HT1080 (cell line): Measurements from ENCODE around the gene LDLRAD3. TPM values are rescaled to one million over a fixed set of nuclear protein-coding genes. Genes with fewer than 3 reads are reported as not detected.

Experiments
- DNase-seq: peaks from one replicate; pipeline ENCODE4 v3.0.0-alpha.2; 2015; ENCODE audit warnings: low read depth
- total RNA-seq: library from RNA; depleted of rRNA; stranded (reverse); fragments of >200 nt; shearing (Covaris generic); gene quantifications from 2 replicates; pipeline ENCODE4 v1.2.3, GENCODE V29; 2014

The LDLRAD3 gene
- total RNA-seq, 1 experiment from 2014 or later: 14.5 TPM

DNA sequence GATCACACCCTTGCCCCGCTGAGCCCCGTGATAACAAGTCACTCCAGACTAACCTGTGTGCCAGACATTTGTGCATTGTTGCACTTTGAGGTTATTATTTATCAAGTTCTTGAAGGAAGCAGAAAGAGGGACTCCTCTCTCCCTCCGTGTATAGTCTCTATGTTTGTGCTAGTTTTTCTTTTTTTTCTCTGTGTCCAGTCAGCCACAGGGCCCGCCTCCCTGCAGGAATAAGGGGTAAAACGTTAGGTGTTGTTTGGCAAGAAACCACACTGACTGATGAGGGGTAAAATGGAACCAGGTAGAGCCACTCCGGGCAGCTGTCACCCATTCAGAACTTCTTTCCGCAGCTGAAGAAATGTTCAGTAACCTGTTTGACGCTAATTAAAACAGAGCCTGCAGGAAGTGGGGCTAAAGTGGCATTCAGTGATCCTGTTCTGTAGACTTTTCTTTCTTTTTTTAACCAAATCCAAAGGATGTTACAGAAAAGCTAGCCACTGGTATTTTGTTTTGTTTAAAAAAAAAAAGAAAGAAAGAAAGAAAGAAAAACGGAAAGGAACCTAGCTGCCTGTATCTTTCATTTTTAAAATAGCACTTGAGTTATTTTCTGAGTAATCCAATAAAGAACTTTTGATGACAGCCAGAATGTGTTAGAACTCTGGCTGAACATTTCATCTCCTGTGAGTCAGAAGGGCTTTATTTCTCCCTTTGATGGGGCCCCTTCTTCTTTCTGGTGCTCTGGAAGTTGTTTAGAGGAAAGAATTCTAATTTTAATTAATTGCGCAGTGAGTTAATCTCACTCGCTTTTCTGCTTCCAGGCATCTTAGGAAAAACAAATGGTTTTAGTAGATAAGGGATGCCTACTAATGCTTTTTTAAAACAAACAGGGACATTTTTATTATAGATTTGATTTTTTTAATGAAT is 287.2 kb downstream of the LDLRAD3 start:
- no peak for DNase-seq

DNA sequence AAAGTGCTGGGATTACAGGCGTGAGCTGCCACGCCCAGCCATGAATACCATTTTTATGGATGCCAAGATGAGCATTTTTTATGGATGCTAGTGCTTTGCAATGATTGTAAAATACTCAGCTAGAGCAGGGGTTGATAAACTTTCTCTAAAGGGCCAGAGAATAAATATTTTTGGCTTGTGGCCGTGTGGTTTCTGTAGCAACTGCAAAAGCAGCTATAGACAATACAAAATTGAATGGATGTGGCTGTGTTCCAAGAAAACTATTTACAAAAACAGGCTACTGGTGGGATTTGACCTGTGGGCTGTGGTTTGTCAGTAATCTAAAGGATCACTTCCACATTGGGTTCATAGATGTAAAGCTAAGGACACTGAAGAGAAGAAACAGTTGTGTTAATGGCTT is 289.3 kb downstream of the LDLRAD3 start:
- DNase-seq: no peak

DNA sequence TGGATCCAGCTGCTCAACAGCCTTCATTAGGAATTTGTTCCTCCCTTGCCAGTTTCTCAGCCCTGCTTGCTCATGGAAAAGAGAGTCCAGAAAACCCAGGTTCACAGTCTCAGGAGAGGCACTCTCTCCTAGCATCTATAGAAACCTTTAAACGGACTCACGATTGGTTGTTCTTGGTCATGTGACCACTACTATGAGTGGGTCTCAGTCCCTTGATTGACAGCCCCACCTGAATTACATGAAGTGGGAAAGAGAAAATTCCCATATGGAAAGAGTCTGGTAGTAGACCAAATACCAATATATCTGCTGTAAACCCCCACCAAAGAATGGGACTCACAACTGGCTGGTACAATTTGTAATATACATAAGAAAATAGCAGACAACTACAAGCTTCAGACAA is 291.0 kb downstream of the LDLRAD3 start:
- no peak for DNase-seq

DNA sequence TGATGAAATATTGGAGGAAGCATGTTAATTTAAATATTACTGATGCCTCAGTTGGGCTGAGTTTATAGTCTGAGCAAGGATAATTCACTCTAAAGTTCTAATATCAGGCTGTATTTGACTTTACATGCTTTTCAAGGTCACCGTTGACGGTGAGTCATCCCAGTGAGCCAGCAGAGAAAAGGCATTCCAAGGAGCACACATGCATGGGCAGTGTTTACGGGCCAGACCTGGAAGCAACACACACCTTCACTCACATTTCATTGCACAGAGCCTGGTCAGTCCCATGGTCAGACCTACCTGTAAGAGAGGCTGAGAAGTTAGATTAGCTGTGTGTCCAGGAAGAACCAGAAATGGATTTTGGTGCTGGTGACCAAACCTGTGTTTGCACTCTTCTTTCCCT is 291.9 kb downstream of the LDLRAD3 start:
- peak; percentile 41 for DNase-seq

DNA sequence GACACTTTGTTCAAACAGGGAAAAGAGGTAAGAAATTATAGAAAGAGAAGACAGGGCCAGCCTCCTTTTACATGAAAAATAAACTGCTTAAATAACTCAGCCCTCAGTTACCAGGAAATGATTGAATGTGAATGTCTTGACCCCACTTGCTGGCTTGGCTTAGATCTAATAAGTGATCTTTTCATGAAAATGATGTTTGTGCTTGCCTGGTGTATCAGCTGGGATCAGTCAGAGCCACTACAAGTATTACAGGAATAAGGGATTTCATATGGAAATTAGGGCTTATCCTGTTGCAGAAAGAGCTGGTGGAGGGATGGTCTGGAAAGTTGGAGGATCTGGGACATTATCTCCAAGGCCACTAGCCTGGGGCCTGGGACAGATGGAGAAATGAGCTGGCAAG is 293.5 kb downstream of the LDLRAD3 start:
- no peak for DNase-seq

DNA sequence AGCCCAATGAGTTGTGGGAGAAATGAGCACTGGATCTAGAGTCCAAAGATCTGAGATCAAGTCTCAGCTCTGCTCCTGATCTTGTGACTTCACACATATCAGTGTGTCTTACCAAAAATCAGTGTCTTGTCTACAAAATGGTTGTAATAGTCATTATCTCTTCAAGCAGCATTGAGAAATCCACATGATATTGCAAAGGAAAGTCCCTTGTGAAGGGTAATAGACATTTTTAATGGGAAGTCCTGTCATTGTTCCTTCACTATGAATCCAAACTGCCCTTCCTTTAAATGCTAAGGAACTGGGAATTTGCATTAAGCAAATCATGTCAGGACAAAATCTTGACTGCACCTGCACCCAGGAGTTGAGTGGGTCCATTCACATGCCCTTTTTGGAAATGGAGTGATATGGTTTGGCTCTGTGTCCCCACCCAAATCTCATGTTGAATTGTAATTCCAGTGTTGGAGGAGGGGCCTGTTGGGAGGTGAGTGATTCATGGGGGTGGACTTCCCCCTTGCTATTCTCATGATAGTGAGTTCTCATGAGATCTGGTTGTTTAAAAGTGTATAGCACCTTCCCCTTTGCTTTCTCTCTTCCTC is 294.3 kb downstream of the LDLRAD3 start:
- no peak for DNase-seq

DNA sequence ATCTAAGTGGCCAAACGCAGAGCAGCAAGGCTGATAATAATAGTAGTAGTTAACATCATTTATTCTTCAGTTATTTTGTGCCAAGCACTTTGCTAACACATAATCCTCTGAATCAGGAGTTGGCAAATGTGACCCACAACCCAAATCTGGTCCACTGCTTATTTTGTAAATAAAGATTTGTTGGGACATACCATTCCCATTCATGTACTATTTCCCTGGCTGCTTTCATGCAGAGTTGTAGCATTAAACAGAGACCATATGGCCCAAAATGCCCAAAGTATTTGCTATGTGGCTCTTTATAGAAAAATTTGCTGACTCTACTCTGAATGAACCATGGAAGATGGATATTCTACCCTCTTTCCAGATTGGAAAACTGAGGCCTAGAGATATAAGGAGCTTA is 295.0 kb downstream of the LDLRAD3 start:
- DNase-seq: no peak

DNA sequence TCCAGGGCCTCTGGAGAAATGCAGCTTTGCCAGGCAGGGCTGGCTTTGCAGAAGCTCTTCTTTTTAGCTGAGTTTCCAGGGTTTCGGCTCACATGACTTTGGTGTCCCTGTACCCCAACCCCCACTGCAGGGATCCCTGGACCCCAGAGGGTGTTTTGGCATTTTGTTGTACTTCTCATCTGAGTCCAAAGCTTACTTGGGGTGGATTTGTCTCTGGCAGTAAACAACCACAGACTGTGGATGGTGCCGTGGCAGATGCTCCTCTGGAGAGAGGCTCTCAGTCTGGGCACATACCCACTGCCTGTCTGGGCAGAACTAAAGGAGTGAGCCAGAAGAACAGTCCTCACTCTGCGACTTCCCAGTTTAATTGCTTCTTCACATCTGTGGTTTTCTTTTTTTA is 295.8 kb downstream of the LDLRAD3 start:
- no peak for DNase-seq

DNA sequence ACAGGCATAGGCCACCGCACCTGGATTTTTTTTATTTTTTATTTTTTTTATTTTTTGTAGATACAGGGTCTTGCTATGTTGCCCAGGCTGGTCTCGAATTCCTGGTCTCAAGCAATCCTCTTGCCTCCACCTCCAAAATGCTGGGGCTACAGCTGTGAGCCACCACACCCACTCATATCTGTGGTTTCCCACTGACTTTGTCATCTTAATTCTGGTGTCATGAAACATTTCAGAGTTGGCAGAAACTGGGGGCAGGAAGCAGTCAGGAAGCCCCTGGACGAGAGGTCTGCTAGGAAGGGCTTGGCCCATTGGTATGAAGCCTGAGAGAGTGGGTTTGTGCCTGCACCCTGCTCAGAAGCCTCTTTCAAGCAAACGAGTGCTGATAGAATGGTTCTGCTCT is 296.3 kb downstream of the LDLRAD3 start:
- no peak for DNase-seq

DNA sequence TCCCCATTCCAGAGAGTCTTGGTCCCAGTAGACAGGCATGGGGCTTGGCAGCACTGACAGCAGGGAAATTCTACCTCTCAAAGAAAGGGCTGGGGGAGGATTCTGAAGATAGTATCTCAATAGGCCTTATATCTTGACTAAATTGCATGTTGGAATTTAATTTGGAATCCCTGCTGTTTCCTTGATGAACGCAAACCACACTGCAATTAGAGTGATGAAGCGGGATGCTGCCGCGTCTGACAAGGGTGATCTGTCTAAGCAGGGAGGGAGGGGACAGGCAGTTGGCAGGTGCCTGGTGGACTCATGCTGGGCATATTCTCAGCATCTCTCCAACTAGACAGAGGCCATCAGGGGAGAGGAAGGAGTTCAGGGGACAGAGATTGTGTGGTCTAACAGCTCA is 296.9 kb downstream of the LDLRAD3 start:
- no peak for DNase-seq

DNA sequence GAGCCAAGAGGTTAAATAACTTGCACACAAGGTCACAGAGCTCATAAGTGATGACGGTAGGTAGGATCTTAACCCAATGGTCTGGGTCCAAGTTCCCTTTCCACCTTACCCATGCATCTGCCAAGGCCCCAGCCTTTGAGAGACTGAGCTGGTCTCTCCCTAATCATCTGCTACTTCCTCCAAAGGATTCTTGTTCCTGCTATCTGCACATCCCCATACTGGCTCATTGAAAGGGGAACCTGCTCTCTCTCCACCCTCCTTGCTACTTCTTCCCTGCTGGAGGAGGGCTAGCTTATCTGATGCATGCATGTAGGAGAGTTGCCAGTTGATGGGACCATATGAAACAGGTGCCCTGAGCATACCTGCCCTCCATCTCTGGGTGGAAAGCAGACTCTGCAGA is 297.6 kb downstream of the LDLRAD3 start:
- DNase-seq: no peak

DNA sequence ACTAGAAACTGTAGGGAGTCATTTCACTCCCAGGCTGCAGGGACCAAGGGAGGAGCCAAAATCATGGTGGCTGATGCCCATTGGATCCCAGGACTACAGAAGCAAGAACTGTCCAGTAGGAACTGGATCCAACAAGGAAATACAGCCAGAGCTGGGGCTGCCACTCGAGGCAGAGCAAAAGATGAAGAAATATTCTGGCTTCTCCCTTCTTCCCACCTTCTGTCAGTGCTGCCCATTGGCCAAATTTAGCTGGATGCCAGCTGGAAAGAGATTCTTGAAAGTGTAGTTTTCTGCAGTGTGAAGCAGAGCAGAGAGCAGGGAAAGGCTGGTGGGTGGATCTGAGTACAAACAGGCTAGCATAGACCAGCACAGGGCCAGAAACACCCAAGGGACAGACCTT is 299.8 kb downstream of the LDLRAD3 start:
- DNase-seq: no peak

DNA sequence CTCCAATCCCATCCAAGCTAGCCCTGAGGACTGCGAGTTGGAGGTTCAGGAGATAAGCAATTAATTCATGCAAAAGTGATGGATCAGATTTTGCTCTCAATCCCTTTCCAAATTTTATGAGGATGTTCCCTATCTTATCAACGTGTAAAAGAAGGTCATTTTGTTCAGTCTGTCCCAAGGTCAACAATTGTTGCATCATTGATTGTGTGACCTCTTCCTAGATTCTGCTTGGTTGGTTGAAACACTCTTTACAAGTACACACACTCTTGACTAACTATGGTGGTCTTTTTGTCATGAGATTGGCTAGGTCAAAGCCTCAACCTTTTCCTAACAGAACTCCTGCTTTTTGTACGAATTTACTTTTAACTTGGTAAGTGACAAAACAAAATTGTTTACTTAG is 303.6 kb downstream of the LDLRAD3 start:
- no peak for DNase-seq

DNA sequence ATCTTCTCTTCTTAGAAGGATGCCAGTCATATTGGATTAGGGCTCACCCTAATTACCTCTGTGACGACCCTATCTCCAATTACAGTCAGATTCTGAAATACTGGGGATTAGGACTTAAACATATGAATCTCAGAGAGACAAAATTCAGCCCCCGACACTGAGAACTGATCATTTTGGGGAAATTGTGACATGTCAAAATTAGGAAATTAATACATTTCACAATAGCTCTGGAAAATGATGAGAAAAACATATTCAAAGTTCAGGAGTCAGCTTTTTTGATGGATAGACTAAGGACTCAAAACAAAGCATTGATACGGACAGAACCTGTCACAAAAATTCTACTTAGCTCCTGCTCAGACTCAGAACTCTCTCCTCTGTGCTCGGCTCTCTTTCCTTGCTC is 304.6 kb downstream of the LDLRAD3 start:
- DNase-seq: no peak

DNA sequence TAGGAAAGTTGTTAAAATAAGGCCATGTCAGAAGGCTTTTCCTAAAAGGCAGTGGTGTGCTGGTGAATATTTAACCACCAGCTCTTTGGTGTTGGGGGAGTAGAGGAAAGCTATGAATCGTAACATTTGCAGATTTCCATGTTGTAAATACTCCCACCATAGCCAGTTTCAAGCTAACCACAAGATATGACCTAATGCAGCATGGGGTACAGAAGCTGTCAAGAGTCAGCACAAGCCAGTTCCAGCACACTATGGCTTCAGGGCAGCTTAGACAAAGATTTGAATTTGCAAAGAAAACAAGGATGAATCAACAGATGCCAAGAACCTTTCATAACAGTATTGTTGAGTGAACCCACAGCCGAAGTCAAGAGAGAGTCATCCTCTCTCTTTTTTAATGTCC is 305.4 kb downstream of the LDLRAD3 start:
- peak; percentile 75 for DNase-seq

DNA sequence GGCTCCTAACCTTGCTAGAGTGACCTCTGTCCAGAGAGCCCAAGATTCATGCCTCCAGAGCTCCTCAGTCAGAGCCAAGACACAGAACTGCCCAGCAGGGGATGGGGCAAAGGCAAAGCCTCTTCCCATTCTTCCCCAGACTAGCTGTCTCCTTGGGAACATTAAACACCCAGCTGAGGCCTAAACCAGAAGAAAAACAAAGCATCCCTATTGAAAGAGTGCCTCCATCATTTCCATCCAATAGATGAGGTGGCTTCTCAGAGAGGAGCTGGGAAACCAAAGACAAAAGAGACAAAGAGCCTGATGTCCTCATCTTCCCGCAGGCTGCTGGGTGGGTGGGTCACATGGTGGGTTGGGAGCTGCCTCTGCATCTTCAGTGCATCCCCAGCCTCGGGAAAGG is 308.0 kb downstream of the LDLRAD3 start:
- no peak for DNase-seq

DNA sequence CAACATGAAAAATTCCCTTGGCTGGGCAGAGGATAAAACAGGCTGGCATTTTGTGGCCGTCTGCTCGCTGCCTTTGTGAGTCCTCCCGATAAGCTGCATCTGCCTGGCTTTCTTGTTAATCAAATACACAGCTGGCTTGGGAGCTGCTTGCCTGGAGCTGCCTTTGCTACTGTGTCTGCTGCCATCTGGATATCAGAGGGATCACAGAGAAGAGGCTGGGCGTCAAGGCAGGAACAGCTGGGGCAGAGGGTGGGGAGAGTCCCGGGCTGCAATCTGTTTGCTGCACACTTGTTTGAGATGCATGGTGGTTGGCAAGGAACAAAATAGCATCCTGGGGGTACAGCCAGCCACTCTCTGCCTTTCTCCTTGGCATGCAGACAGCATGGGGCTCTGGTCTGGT is 309.4 kb downstream of the LDLRAD3 start:
- DNase-seq: no peak

DNA sequence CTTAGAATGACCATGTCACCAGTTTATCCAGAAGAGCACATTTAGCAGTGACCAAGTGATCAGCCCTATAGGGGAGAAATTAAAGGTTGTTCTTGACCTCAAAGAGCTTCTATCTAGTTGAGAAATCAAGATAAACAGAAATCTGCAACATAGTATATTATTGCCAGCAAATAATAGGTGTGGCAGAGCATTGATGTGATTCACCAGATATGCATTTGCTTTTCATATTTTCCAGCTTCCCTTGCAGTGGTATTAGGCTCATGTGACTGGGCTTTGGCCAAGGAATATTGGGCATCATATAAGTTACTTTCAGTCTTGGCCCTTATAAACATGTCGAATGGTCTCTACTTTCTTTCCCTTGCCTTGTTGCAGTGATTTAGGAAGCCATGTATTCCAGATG is 310.9 kb downstream of the LDLRAD3 start:
- peak; percentile 29 for DNase-seq

DNA sequence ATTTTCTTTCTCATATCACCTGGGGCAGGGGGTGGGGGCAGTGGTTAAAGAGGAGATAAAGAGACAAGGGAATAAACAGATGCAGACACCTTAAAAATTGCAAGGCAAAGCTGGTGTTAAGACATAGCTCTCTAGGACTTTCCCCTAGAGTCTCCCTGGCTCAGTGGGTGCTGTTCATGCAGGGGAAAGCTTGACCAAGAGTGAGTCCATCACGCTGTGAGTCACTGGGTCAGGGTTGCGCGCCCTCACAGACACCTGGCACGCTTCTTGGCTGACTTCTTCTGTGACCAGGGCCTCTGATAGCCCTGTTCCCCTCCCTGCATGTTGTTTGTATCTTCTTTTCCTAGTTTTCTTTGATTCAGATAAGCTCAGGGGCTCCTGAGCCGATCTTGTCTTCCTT is 313.5 kb downstream of the LDLRAD3 start:
- no peak for DNase-seq

DNA sequence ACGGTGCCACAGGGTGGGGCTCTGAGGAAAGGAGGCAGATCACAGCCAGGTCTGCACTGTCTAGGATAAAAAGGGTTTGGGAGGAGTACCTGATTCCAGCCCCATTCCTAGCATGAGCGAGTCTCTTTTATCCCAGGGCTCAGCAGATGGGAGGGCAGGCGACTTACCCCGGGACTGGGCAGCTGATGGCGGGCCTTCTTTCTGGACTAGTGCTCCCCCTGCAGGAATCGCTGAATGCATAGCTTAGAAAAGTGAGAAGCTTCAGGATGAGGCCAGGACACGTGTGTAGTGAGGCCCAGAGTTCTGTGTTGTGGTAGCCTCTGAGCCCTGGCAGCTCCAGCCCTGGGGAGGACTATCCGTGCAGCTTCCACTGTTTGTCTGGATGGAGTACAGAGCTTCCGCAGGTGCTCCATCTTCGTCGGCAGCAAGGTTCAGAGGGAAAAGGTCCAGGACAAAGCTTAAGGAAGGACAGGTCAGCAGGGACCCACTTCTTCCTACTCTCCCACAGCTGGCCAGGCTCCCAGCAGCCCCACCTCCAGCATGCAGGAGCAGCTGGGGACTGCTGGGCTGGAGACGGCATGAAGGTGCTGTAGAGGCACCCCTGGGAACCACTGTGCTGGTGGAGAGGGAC is 315.0 kb downstream of the LDLRAD3 start:
- peak; percentile 63 for DNase-seq

DNA sequence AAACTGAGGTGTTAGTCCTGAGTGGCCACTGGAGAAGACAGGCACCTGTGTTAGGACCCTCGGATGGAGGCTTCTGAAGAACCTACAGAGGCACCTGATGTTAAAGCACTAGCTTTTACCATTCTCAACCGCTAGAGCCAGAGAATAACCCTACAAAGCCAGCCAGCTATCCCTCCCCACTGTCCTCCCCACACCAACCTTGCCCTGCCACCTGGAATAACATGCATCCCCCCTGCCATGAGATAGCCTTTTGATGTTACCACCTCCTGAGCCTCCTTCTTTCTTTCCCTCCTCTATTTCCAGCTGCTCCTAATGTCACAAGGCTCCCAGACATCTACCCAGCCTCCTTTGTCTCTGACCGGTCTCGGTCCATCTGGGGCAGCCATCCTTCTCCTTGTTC is 317.2 kb downstream of the LDLRAD3 start:
- DNase-seq: no peak
